Caco-2 (cell line): ENCODE data around the gene HSPA14. TPM values are rescaled to one million over a fixed set of nuclear protein-coding genes. Genes with fewer than 3 reads are reported as not detected.

Experiments used
- BruUV-seq: library from RNA; stranded (reverse); fragments of 400-500 nt; replicated peaks from 2 replicates; lab custom pipeline; 2021; lab: Mats Ljungman, UMichigan
- CTCF ChIA-PET: fragments of 300-600 bp; sonication (Branson Sonifier 250); formaldehyde crosslinking; loops from one replicate; lab custom pipeline; 2022; ENCODE audit warnings: antibody characterized with exemption; lab: Charles Lee
- POLR2A ChIA-PET: fragments of 300-600 bp; sonication (Branson Sonifier 250); formaldehyde crosslinking; loops from one replicate; lab custom pipeline; 2022; ENCODE audit warnings: antibody characterized with exemption; lab: Charles Lee
- DNase-seq, 2 experiments: peaks; one replicate each; pipeline versions ENCODE4 v3.0.0 to v3.0.0-alpha.2; 2020 to 2022
- H3K27me3 ChIP-seq: replicated peaks from 2 replicates; pipeline ENCODE4 v1.6.0; 2011; ENCODE audit warnings: low read length; ENCODE audit not compliant: control insufficient read depth, insufficient read depth
- H3K36me3 ChIP-seq: 2 replicates; pipeline ENCODE4 v1.5.1; 2011; ENCODE audit warnings: low read length; ENCODE audit not compliant: control insufficient read depth, insufficient read depth
- H3K4me1 ChIP-seq: fragments of 250-450 bp; sonication (Bioruptor Pico); 2 replicates; pipeline ENCODE4 v1.5.1; 2020; ENCODE audit warnings: mild to moderate bottlenecking
- H3K4me3 ChIP-seq: 2 replicates; pipeline ENCODE4 v1.5.1; 2011; ENCODE audit warnings: low read depth, mild to moderate bottlenecking, control low read depth, low read length
- H3K9me3 ChIP-seq: fragments of 250-450 bp; sonication (Bioruptor Pico); 2 replicates; pipeline ENCODE4 v1.5.1; 2020; ENCODE audit warnings: mild to moderate bottlenecking, moderate library complexity
- H3K27ac Mint-ChIP-seq: one replicate; pipeline ENCODE4 v1.8.0; 2022; ENCODE audit warnings: mixed read lengths; ENCODE audit not compliant: unreplicated experiment
- H3K27me3 Mint-ChIP-seq: one replicate; pipeline ENCODE4 v1.8.0; 2022; ENCODE audit warnings: mixed read lengths; ENCODE audit not compliant: insufficient read depth, unreplicated experiment
- H3K36me3 Mint-ChIP-seq: one replicate; pipeline ENCODE4 v1.8.0; 2022; ENCODE audit warnings: mild to moderate bottlenecking, mixed read lengths; ENCODE audit not compliant: insufficient read depth, unreplicated experiment
- H3K4me1 Mint-ChIP-seq: one replicate; pipeline ENCODE4 v1.8.0; 2022; ENCODE audit warnings: low read depth, mixed read lengths; ENCODE audit not compliant: unreplicated experiment
- H3K4me3 Mint-ChIP-seq: one replicate; pipeline ENCODE4 v1.8.0; 2022; ENCODE audit warnings: mild to moderate bottlenecking, moderate library complexity, mixed read lengths; ENCODE audit not compliant: unreplicated experiment
- H3K9me3 Mint-ChIP-seq: one replicate; pipeline ENCODE4 v1.8.0; 2022; ENCODE audit warnings: mixed read lengths; ENCODE audit not compliant: unreplicated experiment
- intact Hi-C: fragments of 100-400 bp; cut with micrococcal nuclease; formaldehyde crosslinking; loops from one replicate; pipeline ENCODE4 v1.10.0; 2022; ENCODE audit not compliant: unreplicated experiment
- total RNA-seq: library from RNA; stranded (reverse); gene quantifications from 2 replicates; pipeline ENCODE4 v1.2.3, GENCODE V29; 2022
- TF ChIP-seq, protein P1 (sequence below), 2 experiments: fragments of 200-600 bp in 1 of 2; IDR thresholded peaks; 1 replicate in 1 of 2; 2 replicates in 1 of 2; pipeline versions ENCODE4 v1.5.1 to v1.8.0; 2011 to 2022; ENCODE audit warnings: antibody characterized with exemption in 1 of 2, control low read depth in 1 of 2, inconsistent platforms in 1 of 2, low read depth in 1 of 2, low read length in 1 of 2, mild to moderate bottlenecking in 1 of 2, moderate library complexity in 1 of 2; ENCODE audit not compliant: insufficient read depth in 1 of 2, severe bottlenecking in 1 of 2, unreplicated experiment in 1 of 2

The HSPA14 gene
- total RNA-seq, 1 experiment from 2014 or later: 36.9 TPM

DNA sequence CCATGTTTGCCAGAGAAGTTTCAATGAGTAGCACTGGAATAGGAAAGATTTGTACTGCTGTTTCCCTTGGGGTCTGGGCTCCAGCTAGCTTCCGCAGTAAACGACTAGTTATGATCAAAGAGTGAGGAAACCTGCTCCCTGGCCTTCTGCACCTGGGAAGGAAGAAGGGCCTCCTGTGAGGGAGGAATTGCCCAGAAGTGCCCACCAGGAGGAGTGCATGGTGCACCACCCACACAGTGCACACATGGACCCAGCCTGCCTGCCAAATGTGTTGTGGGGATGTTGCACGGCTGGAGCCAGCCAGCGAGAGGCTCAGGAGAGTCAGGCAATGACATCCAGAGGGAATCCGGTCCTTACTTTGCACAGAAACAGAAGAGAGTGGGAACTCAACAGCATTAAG lies 36.4 kb upstream of the HSPA14 start:
- Mint-ChIP-seq H3K27me3 (no peaks in the 10 kb centered on the region), H3K36me3 (no peaks in the 10 kb centered on the region), H3K4me1 (peaks cover 9% of the 10 kb centered on the region), H3K9me3 (no peaks in the 10 kb centered on the region), H3K4me3 (no peak overlapping the region), H3K27ac (no peak overlapping the region)
- no peaks in the 10 kb centered on the region for H3K9me3 ChIP-seq
- peaks cover 8% of the 10 kb centered on the region; the same call in 1 of the 2 replicates for H3K4me1 ChIP-seq
- H3K27me3 ChIP-seq: no peaks in the 10 kb centered on the region
- H3K4me3 ChIP-seq: no peak overlapping the region
- POLR2A ChIA-PET: no interaction called here
- intact Hi-C loops: loop anchor here (1.0 kb wide), 1 partner anchor 36 kb away; no protein-coding TSS in a partner anchor
- CTCF ChIA-PET: interaction anchor here (0.6 to 1.5 kb wide), 3 partner anchors 21 to 315 kb away, joined by 3 to 5 read pairs (median 3); partner anchors contain the start of genes CDNF, HSPA14 and MSANTD7
- H3K36me3 ChIP-seq: no peaks in the 10 kb centered on the region
- TF ChIP-seq, protein P1, sequence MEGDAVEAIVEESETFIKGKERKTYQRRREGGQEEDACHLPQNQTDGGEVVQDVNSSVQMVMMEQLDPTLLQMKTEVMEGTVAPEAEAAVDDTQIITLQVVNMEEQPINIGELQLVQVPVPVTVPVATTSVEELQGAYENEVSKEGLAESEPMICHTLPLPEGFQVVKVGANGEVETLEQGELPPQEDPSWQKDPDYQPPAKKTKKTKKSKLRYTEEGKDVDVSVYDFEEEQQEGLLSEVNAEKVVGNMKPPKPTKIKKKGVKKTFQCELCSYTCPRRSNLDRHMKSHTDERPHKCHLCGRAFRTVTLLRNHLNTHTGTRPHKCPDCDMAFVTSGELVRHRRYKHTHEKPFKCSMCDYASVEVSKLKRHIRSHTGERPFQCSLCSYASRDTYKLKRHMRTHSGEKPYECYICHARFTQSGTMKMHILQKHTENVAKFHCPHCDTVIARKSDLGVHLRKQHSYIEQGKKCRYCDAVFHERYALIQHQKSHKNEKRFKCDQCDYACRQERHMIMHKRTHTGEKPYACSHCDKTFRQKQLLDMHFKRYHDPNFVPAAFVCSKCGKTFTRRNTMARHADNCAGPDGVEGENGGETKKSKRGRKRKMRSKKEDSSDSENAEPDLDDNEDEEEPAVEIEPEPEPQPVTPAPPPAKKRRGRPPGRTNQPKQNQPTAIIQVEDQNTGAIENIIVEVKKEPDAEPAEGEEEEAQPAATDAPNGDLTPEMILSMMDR (IDR thresholded peaks at IDR 0.05; ENCODE audit: insufficient read depth in 1 of 2, low read depth in 1 of 2, low read length in 1 of 2, severe bottlenecking in 1 of 2, unreplicated experiment in 1 of 2): peak; percentile 38 to 54
- BruUV-seq: no TSS peak
- DNase-seq: peak; percentile 59 to 67

- TF ChIP-seq, protein P1 (IDR thresholded peaks at IDR 0.05; ENCODE audit: insufficient read depth in 1 of 2, low read depth in 1 of 2, low read length in 1 of 2, severe bottlenecking in 1 of 2, unreplicated experiment in 1 of 2): no peak
- no peaks in the 10 kb centered on the region for H3K27me3 Mint-ChIP-seq
- H3K9me3 ChIP-seq: no peaks in the 10 kb centered on the region
- H3K27me3 ChIP-seq: no peaks in the 10 kb centered on the region
- H3K4me1 Mint-ChIP-seq: peaks cover 9% of the 10 kb centered on the region
- no peak overlapping the region for H3K4me3 Mint-ChIP-seq
- no peak overlapping the region for H3K4me3 ChIP-seq
- ChIA-PET CTCF (no interaction called here), POLR2A (no interaction called here)
- H3K27ac Mint-ChIP-seq: no peak overlapping the region
- peaks cover 8% of the 10 kb centered on the region; the same call in 1 of the 2 replicates for H3K4me1 ChIP-seq
- no peaks in the 10 kb centered on the region for H3K36me3 ChIP-seq
- no peaks in the 10 kb centered on the region for H3K36me3 Mint-ChIP-seq
- H3K9me3 Mint-ChIP-seq: no peaks in the 10 kb centered on the region
- intact Hi-C loops: no loop called here
- no peak for DNase-seq
- BruUV-seq: no TSS peak
Measured at GRCh38 chr10:14803827-14804226, 34.3 kb upstream of the HSPA14 start.

DNA sequence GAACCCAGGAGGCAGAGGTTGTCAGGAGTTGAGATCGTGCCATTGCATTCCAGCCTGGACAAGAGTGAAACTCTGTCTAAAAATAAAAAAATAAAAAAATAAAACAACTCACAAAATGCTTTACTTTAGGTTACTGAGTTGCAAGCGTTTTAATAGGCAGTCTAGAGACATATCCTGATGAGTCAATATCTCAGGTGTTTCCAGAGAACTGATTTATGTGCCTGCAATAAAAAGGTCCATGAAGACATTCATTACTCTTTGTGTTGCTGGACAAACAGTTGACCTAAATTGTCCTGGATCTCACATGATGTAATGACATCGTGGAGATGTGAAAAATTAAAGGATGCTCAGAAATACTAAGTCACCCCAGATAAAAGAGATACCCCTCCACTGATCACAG lies 31.8 kb upstream of the HSPA14 start:
- Mint-ChIP-seq H3K4me1 (peaks cover 12% of the 10 kb centered on the region), H3K36me3 (no peaks in the 10 kb centered on the region), H3K27ac (no peak overlapping the region), H3K27me3 (no peaks in the 10 kb centered on the region), H3K4me3 (no peak overlapping the region), H3K9me3 (no peaks in the 10 kb centered on the region)
- POLR2A ChIA-PET: no interaction called here
- intact Hi-C loops: no loop called here
- no peak for DNase-seq
- no peaks in the 10 kb centered on the region for H3K27me3 ChIP-seq
- peaks cover 13% of the 10 kb centered on the region; the same call in 1 of the 2 replicates for H3K4me1 ChIP-seq
- H3K4me3 ChIP-seq: no peak overlapping the region
- TF ChIP-seq, protein P1 (IDR thresholded peaks at IDR 0.05; ENCODE audit: insufficient read depth in 1 of 2, low read depth in 1 of 2, low read length in 1 of 2, severe bottlenecking in 1 of 2, unreplicated experiment in 1 of 2): no peak
- CTCF ChIA-PET: no interaction called here
- no TSS peak for BruUV-seq
- no peaks in the 10 kb centered on the region for H3K9me3 ChIP-seq
- H3K36me3 ChIP-seq: no peaks in the 10 kb centered on the region
